Activated naive CD8-positive, alpha-beta T cell treated with anti-CD3 and anti-CD28 coated beads for 36 hours (primary cell): Measurements from ENCODE around the gene PCDHA6. TPM values are rescaled to one million over a fixed set of nuclear protein-coding genes. Genes with fewer than 3 reads are reported as not detected.
"Not testable (repeated sequence)": the region's sequence is repeated elsewhere in the genome, so short reads cannot be mapped to it uniquely, and the experiment has no call there.

Experiments used
- DNase-seq: peaks from one replicate; pipeline ENCODE4 v3.0.0; 2021
- H3K27ac Mint-ChIP-seq: one replicate; pipeline ENCODE4 v1.8.0; 2022; ENCODE audit warnings: mild to moderate bottlenecking, moderate library complexity, mixed read lengths
- H3K27me3 Mint-ChIP-seq: one replicate; pipeline ENCODE4 v1.8.0; 2022; ENCODE audit warnings: mild to moderate bottlenecking, mixed read lengths
- H3K36me3 Mint-ChIP-seq: one replicate; pipeline ENCODE4 v1.8.0; 2021; ENCODE audit warnings: mild to moderate bottlenecking, mixed read lengths
- H3K4me1 Mint-ChIP-seq: one replicate; pipeline ENCODE4 v1.8.0; 2021; ENCODE audit warnings: mixed read lengths
- H3K4me3 Mint-ChIP-seq: one replicate; pipeline ENCODE4 v1.8.0; 2022; ENCODE audit warnings: mild to moderate bottlenecking, moderate library complexity, mixed read lengths
- H3K9me3 Mint-ChIP-seq: one replicate; pipeline ENCODE4 v1.8.0; 2022; ENCODE audit warnings: mixed read lengths
- total RNA-seq, 2 experiments: library from RNA; stranded (reverse); gene quantifications; one replicate each; pipeline ENCODE4 v1.2.3, GENCODE V29; 2021

PCDHA6 gene
- total RNA-seq, 2 experiments from 2014 or later, result not detected

- Mint-ChIP-seq H3K36me3 (peaks cover 9% of the 10 kb centered on the region), H3K4me1 (no peaks in the 10 kb centered on the region), H3K4me3 (no peak overlapping the region), H3K27ac (no peak overlapping the region), H3K9me3 (peaks cover 24% of the 10 kb centered on the region), H3K27me3 (peaks cover 71% of the 10 kb centered on the region)
- DNase-seq, result no peak
These were observed 8.1 kb downstream of the PCDHA6 start for GRCh38 chr5:140835622-140836510.

- Mint-ChIP-seq H3K27ac (no peak within 1 kb of the TSS), H3K4me3 (no peak within 1 kb of the TSS)
- no peak for DNase-seq
These were observed 13.5 kb downstream of the PCDHA6 start, which contains the start of gene PCDHA8 for GRCh38 chr5:140840978-140841962. Gene PCDHA8, plus strand, starts transcription at chr5:140841187. Its CDS starts 135 bp downstream, at chr5:140841322.

GRCh38 chr5:140842798-140843733, 15.3 kb downstream of the PCDHA6 start:
- no peaks in the 10 kb centered on the region for H3K4me1 Mint-ChIP-seq
- no peak overlapping the region for H3K4me3 Mint-ChIP-seq
- peaks cover 66% of the 10 kb centered on the region for H3K27me3 Mint-ChIP-seq
- peaks cover 24% of the 10 kb centered on the region for H3K9me3 Mint-ChIP-seq
- peaks cover 8% of the 10 kb centered on the region for H3K36me3 Mint-ChIP-seq
- no peak overlapping the region for H3K27ac Mint-ChIP-seq
- no peak for DNase-seq

More at GRCh38 chr5:140840978-140841962, 13.5 kb downstream of the PCDHA6 start, which contains the start of gene PCDHA8:
- H3K36me3 Mint-ChIP-seq, result peaks cover 5% of the 10 kb centered on the region
- peaks cover 17% of the 10 kb centered on the region for H3K9me3 Mint-ChIP-seq
- no peaks in the 10 kb centered on the region for H3K4me1 Mint-ChIP-seq
- peaks cover 56% of the 10 kb centered on the region for H3K27me3 Mint-ChIP-seq

GRCh38 chr5:140848139-140849102, 20.7 kb downstream of the PCDHA6 start, which contains the start of gene PCDHA9:
Gene PCDHA9, plus strand, starts transcription at chr5:140848382. Its CDS starts 114 bp downstream, at chr5:140848496.
- peaks cover 46% of the 10 kb centered on the region for H3K27me3 Mint-ChIP-seq
- H3K36me3 Mint-ChIP-seq, H3K4me1 Mint-ChIP-seq, H3K27ac Mint-ChIP-seq, DNase-seq, H3K4me3 Mint-ChIP-seq: not testable (repeated sequence)
- H3K9me3 Mint-ChIP-seq, result peaks cover 17% of the 10 kb centered on the region

- H3K27ac Mint-ChIP-seq, DNase-seq, H3K4me1 Mint-ChIP-seq, H3K4me3 Mint-ChIP-seq, H3K36me3 Mint-ChIP-seq: not testable (repeated sequence)
- peaks cover 15% of the 10 kb centered on the region for H3K9me3 Mint-ChIP-seq
- peaks cover 47% of the 10 kb centered on the region for H3K27me3 Mint-ChIP-seq
These were observed 22.3 kb downstream of the PCDHA6 start for GRCh38 chr5:140849831-140850634.

GRCh38 chr5:140855772-140856674, 28.3 kb downstream of the PCDHA6 start, which contains the start of gene PCDHA10:
Gene PCDHA10, plus strand, starts transcription at chr5:140855897. Its CDS starts 152 bp downstream, at chr5:140856049.
- H3K9me3 Mint-ChIP-seq, result peaks cover 22% of the 10 kb centered on the region
- H3K36me3 Mint-ChIP-seq, result peaks cover 12% of the 10 kb centered on the region
- DNase-seq, result no peak
- H3K27me3 Mint-ChIP-seq, result peaks cover 48% of the 10 kb centered on the region
- H3K4me3 Mint-ChIP-seq, result no peak within 1 kb of the TSS
- no peak within 1 kb of the TSS for H3K27ac Mint-ChIP-seq
- H3K4me1 Mint-ChIP-seq, result no peaks in the 10 kb centered on the region

- H3K27ac Mint-ChIP-seq, result no peak overlapping the region
- H3K4me3 Mint-ChIP-seq, result no peak overlapping the region
- H3K36me3 Mint-ChIP-seq, result peaks cover 12% of the 10 kb centered on the region
- H3K9me3 Mint-ChIP-seq, result peaks cover 25% of the 10 kb centered on the region
- H3K27me3 Mint-ChIP-seq, result peaks cover 62% of the 10 kb centered on the region
- no peak for DNase-seq
- no peaks in the 10 kb centered on the region for H3K4me1 Mint-ChIP-seq
These were observed 29.6 kb downstream of the PCDHA6 start for GRCh38 chr5:140857177-140857986.

- H3K27me3 Mint-ChIP-seq, result peaks cover 57% of the 10 kb centered on the region
- H3K9me3 Mint-ChIP-seq, result peaks cover 25% of the 10 kb centered on the region
- H3K36me3 Mint-ChIP-seq, result peaks cover 14% of the 10 kb centered on the region
- H3K27ac Mint-ChIP-seq, result no peak overlapping the region
- DNase-seq, result no peak
- no peaks in the 10 kb centered on the region for H3K4me1 Mint-ChIP-seq
- H3K4me3 Mint-ChIP-seq, result no peak overlapping the region
These were observed 30.2 kb downstream of the PCDHA6 start for GRCh38 chr5:140857987-140858240.

GRCh38 chr5:140862441-140863295, 34.9 kb downstream of the PCDHA6 start:
- H3K27me3 Mint-ChIP-seq, result peaks cover 46% of the 10 kb centered on the region
- H3K4me1 Mint-ChIP-seq, result no peaks in the 10 kb centered on the region
- H3K4me3 Mint-ChIP-seq, result no peak overlapping the region
- DNase-seq, result no peak
- H3K9me3 Mint-ChIP-seq, result peaks cover 5% of the 10 kb centered on the region
- peaks cover 2% of the 10 kb centered on the region for H3K36me3 Mint-ChIP-seq
- H3K27ac Mint-ChIP-seq, result no peak overlapping the region

- Mint-ChIP-seq H3K4me3 (no peak within 1 kb of the TSS), H3K36me3 (peaks cover 4% of the 10 kb centered on the region), H3K27me3 (peaks cover 42% of the 10 kb centered on the region), H3K4me1 (no peaks in the 10 kb centered on the region), H3K9me3 (peaks cover 8% of the 10 kb centered on the region), H3K27ac (no peak within 1 kb of the TSS)
- no peak for DNase-seq
These were observed 41.2 kb downstream of the PCDHA6 start, which contains the start of gene PCDHA11 for GRCh38 chr5:140868721-140869554. Gene PCDHA11, plus strand, starts transcription at chr5:140868957. Its CDS starts 147 bp downstream, at chr5:140869104.
